Germinal center (tissue), 1 donor: Measurements from ENCODE around the gene ARMH2.
A peak's percentile ranks its signal among the peaks of the same experiment; 100 is the strongest.
"Not testable (repeated sequence)": the region's sequence is repeated elsewhere in the genome, so short reads cannot be mapped to it uniquely, and the experiment has no call there.

Experiments used
- DNase-seq: peaks from one replicate; pipeline ENCODE4 v3.0.0; 2012; ENCODE audit warnings: mixed read lengths, low spot score

ARMH2 gene

DNA sequence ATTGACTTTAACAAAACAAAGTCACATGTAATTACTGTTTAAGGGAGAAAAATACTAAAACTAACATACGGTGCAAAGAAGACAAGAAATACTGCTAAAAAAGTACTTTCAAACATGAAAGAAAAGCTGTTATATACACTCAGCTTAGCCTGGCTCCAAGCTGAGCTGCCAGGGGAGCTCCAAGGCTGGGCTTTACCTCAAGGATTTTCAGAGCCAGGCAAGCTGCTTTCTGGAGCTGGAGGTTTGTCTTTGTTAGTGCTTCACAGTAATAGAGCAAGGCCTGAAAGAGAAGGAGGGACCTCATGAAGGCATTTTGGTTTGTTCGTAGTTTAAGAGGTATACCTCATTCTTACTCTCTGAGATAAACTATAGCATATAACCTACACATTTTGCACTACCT, 19.6 kb upstream of the ARMH2 start:
- DNase-seq = no peak

DNA sequence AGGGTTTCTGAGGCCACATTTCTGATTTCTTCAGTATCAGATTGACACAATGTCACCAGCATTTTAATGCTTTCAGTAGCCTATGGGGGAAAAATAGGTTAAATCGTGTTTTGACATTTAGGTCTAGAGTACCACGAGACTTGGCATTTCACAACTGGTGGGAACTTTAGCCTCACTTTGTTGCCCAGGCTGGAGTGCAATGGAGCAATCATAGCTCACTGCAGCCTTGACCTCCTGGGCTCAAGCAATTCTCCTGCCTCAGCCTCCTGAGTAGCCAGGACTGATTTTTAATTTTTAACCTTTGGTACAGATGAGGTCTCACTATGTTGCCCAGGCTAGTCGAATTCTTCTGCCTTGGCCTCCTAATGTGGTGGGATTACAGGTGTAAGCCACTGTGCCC, 11.0 kb upstream of the ARMH2 start:
- no peak for DNase-seq

DNA sequence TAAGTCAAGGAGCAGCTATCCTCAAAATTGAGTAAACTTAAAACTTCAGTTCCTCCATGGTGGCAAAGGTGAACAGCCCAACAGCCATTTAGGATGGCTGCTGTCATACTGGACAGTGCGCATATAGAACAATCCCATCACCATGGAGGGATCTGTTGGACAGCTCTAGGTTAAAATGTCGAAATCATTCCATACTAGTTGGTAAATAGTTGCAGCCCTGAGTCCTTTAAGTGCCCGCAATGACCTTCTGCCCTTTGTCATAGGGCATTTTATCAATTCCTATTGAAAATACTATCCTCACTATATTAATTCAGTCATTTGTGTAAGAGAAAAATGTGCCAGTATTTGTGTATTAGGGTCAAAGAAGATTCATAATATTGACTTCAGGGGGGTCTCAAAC, 8.9 kb upstream of the ARMH2 start:
- DNase-seq = no peak

DNA sequence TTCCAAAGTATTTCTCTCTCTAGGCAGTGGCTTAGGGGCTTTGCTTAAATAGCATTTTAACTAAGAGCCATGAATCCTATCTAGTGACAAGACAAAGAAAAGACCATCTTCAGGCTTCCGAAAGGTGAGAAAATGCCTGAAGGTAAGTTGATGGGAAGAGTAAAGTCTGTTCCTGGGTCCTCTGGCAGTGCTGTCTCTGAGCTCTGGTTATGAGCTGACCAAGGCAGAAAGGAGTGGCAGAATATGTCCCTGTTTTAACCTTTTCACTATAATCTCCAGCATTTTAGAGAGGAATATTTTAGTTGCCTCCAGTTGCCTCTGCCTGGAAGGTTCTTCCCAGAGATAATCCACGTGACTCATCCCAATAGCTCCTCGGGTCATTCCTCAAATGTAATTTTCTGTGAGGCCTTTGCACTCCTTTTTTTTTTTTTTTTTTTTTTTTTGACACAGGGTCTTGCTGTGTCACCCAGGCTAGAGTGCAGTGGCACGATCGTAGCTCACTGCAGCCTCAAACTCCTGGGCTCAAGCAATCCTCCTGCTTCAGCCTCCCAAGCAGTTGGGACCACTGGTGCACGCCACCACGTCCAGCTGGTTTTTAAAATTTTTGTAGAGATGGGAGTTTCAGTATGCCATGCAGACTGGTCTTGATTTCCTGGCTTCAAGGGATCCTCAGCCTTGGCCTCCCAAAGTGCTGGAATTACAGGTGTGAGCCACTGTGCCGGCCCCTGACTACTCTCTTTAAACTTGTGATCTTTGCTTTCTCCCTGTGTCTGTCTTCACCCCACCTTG, 3.7 kb upstream of the ARMH2 start:
- no peak for DNase-seq

DNA sequence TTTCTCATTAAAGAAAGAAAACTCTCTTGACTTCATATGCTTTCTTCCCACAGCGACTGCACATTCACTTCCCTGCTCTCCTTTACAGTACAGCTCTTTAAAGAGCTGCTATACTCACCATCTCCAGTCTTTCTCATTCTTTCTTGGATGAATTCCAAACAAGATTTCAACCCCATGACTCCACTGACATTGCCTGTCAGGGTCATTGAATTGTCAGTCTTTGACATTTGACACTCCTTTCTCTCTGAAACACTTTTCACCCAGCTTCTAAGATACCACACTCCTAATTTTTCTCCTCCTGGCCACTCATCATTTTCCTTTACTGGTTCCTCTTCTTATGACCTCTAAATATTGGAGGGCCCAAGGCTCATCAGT, 811 bp upstream of the ARMH2 start:
- no peak for DNase-seq

DNA sequence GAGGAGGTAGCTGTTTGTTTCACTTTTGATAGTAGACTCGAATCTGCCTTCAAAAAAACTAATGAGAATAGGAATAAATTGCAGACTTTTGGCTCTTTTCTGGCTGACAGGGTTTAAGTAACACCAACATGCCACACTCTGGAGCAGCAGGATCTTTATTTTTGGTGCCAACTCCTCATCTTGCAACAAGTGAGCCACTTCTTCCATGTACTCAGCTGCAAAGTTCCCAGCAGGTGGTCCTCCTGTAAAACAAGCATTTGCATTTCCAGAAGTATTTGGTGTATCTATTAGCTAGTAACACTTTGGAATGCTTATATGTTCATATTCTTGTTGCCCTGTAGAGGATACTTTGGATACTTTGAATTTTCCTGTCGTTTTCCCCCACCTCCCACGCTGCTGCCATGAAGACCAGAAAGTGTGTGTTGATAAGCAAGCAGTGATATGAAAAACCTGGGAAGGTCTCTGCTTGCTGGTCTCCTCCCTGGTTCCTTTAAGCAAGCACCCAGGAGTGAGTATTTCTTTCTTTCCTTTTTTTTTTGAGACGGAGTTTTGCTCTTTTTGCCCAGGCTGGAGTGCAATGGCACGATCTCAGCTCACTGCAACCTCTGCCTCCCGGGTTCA, 1.0 kb downstream of the ARMH2 start:
- DNase-seq = no peak

DNA sequence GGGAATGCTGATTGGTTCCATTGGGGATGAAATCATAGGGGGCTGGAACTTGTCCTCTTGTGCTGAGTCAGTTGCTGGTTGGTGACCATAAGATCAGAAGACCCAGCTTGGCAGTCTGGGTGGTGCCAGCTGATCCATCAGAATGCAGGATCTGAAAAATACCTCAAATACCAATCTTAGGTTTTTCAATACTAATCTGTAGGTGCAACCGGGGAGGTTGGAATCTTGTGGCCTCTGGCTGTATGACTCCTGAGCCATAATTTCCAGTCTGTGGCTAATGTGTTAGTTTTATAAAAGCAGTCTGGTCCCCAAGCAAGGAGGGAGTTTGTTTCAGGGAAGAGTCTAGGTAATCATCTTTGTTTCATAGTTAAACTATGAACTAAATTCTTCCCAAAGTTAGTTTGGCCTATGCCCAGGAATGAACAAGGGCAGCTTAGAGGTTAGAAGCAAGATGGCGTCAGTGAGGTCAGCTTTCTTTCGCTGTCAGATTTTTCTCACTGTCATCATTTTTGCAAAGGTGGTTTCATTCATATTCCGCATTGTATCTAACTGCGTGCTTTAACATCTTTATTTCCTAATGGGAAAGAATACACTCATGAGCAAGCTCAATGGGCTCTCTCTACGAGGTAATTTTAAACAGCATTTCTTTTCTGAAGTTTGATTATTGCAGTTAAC, 2.0 kb downstream of the ARMH2 start:
- DNase-seq = no peak

DNA sequence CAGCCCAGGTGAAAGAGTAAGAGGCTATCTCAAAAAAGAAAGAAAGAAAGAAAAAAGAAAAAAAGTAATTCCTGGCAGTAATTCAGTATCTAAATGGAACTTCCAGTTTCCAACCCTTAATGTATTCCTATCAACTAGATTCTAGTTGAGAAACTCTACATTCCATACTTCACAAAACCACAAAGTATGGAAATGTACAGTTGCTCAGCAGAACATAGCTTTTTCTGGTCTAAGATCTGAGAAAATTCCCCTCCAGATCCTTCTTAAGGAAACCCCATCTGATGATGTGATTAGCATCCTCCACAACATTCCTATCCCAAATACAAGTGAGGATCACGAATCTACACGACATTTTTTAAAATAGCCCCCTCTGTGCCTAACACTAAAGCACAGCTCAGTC, 3.6 kb downstream of the ARMH2 start:
- no peak for DNase-seq

DNA sequence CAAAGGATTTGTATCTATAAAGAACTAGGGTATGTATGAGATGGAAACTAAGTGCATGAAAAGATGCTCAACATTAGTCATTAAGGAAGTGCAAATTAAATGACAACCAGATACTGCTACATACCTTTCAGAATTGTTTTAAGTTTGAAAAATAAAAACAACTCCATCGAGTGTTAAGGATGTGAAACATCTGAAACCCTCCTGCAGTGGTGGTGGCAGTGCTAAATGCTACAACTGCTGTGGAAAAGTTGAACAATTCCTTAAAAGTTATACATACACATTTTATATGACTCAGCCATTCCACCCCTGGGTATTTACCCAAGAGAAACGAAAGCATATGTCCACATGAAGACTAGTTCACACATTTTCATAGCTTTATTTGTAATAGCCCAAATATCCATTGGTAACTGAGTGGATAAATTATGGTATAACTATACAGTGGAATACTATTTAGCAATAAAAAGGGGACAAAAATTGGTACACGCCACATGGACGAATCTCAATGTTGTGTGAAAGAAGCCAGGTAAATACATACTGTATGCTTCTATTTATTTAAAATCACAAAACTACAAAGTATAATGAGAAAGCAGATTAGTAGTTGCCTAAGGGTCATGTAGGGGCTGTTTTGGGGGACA, 10.6 kb downstream of the ARMH2 start:
- no peak for DNase-seq

DNA sequence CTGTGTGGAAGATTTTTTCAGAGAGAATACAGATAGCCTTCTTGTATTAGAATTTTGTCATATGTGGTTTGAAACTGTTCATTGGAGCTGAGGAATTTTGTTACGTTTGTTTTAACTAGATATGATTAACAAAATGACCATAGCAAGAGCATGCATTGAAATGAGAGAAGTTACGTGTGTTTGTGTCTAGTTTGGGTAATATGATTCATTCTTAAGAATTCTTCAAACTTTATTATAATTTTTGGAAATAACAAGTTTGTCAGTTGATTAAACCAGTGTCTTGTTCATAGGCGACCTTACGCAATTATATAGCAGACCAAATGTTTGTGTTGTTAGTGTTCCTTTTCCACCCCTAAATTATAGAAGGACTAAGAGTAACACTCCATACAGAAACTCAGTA, 18.5 kb downstream of the ARMH2 start:
- no peak for DNase-seq

DNA sequence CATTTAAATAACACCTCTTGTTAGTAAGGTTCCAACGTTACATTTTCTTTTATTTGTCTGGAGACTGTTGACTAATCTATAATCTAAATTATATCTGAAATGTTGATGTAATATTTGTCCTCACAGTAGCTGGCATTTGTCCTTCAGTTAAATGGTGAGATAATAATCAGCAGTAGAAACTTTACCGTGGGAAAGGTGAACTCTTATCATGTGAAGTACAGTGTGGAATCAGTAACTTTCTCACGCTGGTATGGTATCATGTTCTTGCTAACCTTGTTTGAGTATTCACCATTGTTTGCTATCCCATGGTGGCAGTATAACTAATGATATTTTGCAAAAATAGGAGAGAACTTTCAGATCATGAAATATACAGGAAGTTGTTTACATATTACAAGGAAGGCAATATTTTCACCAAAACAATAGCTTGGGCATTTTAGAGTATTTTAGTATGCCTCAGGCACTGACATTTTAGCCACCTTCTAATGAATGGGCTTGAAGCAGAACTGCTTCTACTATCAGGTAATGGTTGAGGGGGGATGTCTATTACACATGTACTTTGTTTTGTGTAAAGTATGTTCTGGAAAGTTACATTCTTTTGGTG, 19.2 kb downstream of the ARMH2 start:
- no peak for DNase-seq

DNA sequence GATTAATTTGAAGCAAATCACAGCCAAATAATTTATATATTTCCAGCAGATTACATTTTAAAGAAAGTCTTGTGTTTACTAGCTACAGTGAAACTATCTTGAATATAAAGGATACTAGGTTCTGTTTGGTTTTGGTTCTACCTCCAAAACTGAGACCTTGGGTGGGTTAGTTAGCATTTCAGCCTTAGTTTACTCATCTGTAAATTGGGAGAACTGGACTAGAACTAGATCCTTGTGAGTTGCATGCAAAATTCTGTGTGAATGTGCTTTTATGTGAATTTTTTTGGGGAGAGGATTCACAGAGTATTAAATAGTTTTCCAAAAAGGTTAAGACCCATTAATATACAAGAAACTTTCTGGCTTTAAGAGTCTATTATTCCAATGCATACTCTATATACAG, 19.8 kb downstream of the ARMH2 start:
- no peak for DNase-seq

DNA sequence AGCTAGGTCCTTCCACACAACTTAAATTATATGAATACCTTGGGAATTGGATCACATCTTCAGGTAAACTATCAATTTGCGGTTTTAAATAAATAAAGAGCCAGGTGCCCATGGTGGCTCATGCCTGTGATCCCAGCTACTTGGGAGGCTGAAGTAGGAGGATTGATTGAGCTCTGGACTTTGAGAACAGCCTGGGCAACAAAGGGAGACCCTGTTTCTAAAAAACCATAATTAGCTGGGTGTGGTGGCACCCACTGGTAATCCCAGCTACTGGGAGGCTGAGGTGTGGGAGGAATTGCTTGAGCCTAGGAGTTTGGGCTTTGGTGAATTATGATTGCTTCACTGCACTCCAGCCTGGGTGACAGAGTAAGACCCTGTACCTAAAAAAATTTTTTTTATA, 20.6 kb downstream of the ARMH2 start:
- no peak for DNase-seq

DNA sequence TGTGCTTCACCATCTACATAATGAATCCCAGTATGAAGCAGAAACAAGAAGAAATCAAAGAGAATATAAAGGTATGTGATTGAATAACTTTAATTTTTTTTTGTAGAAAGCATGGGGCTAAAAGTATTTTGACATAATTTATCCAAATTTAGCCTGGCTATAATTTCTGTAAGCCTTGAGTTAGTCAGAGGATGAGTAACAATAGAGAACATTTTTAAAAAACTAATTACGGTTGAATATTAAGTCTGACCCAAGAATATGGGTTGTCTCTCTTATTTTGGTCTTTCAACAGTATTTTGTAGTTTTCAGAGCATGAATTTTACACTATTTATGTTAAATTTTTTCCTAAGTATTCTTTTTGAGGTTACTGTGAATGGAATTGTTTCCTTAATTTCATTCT, 21.5 kb downstream of the ARMH2 start:
- DNase-seq = no peak

DNA sequence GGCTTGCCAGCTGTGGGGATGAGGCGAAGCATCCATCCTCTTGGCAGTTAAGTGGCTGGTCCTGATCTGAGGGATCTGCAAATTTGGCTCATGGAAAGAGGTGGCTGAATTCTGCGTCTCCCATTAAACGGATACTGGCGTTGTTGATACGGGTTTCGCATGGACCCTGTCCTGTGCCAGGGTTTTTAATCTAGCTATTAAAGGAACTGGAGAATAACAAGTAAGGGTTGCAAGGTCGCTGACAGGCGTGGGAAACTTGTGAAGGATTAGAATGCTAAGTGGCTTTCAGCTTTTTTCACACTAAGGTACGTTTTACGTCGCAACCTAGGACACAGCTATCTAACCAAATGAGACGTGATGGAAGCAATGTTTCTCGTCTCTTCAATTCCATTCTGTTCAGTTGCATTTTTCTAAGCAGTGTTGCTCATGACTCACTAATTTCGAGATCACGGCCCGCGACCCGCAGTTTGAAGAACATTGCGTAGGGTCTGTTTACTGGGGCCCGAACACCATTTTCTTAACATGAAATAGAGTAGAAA, 23.1 kb downstream of the ARMH2 start:
- DNase-seq = no peak

DNA sequence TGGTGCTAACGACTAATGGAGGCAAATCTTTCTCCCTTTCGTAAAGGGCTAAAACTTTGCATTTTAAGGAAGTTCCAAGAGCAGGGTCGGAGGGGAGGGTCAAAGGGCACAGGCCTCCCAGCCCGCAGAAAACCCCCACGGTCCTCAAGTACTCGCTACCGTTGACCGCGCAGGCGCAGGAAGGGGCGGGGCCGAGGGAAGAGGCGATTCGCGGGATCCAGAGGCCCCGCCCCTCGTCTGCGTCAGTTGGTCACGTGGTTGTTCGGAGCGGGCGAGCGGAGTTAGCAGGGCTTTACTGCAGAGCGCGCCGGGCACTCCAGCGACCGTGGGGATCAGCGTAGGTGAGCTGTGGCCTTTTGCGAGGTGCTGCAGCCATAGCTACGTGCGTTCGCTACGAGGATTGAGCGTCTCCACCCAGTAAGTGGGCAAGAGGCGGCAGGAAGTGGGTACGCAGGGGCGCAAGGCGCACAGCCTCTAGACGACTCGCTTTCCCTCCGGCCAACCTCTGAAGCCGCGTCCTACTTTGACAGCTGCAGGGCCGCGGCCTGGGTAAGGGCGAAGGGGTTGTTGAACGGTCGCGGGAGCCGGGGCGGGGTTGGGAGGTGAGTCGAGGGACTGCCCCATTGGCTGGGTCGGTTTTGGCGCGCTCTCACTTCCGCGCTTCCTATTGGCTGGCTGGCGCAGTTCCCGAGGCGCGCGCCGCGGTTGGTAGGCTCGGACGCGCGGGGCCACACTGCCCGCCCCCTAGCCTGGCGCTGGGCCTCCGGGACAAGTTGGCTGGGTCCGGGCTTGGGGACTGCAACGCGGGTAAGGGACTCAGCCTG, 23.8 kb downstream of the ARMH2 start, which contains the start of gene GMNN:
GMNN (plus strand) TSS at position 242 of the 824 bp plus-strand sequence. CDS start 2,310 bp downstream, outside the sequence.
- DNase-seq = peak; percentile 97

DNA sequence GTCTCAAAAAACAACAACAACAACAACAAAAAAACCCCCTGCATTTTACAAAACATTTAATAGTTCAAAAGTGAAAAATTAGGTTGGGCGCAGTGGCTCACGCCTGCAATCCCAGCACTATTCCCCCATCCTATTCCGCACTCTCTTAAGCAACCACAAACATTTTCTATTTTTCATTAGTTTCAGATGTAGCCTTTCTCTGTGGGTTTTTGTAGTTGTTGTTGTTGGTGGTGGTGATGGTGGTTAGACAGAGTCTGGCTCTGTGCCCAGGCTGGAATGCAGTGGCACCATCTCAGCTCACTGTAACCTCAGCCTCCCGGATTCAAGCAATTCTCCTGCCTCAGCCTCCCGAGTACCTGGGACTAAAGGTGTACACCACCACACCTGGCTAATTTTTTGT, 30.4 kb downstream of the ARMH2 start:
- no peak for DNase-seq

DNA sequence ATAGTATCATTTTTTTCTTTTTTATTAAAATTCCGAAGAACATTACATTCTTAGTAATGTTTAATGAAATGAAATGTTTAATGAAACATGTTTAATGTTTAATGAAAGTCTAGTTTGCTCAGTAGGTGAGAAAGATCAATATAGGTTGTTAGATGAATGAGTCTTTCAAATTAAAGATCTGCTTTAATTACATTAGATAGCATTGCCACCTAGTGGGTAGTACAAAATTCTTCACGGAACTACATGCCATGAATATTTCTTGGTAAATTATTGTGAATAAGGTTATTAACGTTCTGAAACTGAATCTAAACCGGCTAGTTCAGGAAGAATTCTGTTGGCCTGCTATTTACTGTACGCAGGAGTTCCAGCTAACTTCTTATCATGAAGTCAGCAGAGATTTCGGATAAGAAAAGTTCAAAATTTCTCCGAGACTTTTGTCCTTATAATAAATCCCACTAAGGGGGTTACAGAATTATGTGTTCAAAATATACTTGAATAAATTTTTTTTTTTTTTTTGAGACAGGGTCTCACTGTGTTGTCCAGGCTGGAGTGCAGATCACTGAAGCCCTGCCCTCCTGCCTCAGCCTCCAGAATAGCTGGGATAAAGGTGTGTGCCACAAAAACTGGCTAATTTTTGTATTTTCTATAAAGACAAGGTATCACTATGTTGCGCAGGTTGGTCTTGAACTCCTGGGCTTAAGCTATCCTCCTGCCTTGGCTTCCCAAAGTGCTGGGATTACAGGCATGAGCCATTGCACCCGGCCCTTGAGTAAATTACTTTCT, 31.8 kb downstream of the ARMH2 start:
- peak; percentile 57 for DNase-seq

DNA sequence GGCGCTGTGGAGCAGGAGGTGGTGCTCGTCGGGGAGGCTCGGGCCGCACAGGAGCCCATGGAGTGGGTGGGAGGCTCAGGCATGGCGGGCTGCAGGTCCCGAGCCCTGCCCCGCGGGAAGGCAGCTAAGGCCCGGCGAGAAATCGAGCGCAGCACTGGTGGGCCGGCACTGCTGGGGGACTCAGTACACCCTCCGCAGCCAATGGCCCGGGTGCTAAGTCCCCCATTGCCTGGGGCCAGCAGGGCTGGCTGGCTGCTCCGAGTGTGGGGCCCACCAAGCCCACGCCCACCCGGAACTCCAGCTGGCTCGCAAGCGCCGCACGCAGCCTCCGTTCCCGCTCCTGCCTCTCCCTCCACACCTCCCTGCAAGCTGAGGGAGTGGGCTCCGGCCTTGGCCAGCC, 32.7 kb downstream of the ARMH2 start:
- DNase-seq = not testable (repeated sequence)
